HG03460 (cell line): ENCODE data around the gene GATAD1.
"Not testable (repeated sequence)": the region's sequence is repeated elsewhere in the genome, so short reads cannot be mapped to it uniquely, and the experiment has no call there.

Source experiments
- ATAC-seq: cut with Tn5 transposase; IDR thresholded peaks from one replicate; pipeline ENCODE4 v1.9.1; 2021; ENCODE audit not compliant: unreplicated experiment

The GATAD1 gene, protein sequence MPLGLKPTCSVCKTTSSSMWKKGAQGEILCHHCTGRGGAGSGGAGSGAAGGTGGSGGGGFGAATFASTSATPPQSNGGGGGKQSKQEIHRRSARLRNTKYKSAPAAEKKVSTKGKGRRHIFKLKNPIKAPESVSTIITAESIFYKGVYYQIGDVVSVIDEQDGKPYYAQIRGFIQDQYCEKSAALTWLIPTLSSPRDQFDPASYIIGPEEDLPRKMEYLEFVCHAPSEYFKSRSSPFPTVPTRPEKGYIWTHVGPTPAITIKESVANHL

DNA sequence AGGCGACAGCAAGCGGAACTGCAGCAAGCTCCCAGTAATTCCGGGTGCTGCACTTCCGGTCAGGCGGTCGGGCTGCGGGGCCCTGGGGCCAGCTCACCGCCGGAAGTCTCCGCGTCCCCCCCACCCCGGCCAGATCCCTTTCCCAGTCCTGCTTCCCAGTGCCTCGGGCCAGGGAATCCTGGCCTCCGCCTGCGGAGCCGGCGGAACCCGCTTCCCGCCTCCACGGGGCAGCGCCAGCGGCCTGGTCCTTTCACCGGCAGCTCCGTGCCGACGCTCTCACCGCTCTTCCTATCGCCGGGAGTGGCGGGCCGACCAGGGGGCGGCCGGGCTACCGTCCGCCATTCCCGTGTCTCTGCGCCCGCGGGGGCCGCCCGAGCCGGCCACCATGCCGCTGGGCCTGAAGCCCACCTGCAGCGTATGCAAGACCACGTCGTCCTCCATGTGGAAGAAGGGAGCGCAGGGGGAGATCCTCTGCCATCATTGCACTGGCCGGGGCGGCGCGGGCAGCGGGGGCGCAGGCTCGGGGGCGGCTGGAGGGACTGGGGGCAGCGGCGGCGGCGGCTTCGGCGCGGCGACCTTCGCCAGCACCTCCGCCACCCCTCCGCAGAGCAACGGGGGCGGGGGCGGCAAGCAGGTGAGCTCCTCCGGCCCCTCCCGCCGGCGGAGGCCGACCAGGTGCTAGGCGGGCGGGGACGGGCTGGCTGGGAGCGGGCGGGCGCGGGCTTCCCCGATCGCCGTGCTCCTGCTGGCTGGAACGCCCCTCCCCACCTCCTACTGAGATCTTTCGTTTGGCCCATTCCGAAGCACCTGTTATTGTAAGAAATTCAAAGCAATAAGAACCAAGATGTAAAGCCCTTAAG, at the start of gene GATAD1:
GATAD1 (plus strand) TSS at position 138 of the 860 bp plus-strand sequence; CDS start at position 386, 248 bp downstream.
- peak; percentile 86 for ATAC-seq

DNA sequence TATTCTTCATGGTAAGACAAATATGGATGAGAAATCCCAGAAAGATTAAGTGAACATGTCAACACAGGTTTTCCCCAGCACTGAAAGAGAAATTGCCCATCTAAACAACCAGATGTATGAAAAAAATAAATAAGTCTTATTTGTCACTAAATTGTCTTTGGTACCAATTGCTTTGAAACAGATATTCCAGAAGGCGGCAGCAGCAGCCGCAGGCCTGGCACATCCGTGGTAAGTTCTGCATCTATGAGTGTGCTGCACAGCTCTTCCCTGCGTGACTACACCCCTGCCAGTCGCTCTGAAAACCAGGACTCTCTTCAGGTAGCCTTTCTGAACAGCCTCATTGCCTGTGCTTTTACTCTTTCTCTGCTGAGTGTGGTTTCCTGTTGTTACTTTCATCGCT, 49.7 kb upstream of the GATAD1 start:
- no peak for ATAC-seq

DNA sequence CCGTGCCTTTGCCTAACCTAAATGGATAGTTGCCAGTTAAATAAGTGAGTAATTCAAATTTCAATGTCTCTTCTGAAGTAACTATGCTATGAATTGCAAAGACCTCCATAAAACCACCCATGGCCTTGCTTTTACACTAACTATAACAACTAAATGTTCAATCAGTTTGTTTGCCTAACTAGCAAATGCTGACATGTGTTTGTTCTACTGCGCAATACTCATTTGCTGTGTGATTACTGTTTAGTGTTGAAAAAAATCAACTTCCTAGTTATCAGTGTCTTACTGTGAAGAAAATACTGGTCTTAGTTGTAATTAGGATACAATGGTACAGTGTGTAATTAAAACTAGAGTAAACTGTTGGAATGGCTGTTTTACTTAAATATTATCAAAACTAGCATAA, 47.3 kb upstream of the GATAD1 start:
- ATAC-seq, result no peak

DNA sequence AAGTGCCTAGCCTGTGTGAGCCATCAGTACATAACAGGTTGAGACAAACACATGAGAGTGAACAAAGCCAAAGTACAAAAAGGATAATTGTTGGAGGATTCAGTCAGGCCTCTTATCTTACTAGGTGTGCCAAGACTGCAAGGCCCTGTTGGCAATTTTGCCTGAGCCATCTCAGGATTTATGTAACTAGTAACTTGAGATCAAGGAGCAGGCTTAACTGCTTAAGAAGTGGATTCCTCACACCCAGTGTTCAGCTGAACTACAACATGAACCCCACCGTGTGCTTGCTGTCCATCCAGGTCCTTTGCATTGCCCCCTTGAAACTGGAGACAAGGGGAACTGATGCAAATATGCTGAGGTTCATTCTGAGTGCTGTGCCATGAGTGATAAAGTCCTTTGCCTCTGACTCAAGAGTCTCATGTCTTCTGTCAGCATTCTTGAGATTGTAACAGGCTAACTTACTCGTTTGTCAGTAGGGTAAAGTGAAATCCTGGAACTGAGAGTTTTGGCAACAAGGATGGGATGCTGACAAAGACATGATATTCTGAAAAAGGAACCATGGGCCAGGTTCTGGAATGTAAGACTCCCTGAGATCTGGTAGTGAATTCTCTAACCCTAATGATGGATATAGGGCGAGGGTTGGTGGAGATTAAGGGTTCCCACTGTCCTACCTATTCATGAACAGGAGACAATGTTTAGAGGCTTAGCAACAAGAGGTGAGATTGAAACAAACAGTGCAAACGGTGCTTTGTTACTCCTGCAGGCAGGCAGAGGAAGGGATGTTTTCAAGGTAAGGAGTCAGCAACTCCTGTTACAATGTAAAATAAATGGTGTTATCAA, 44.1 kb upstream of the GATAD1 start:
- no peak for ATAC-seq

DNA sequence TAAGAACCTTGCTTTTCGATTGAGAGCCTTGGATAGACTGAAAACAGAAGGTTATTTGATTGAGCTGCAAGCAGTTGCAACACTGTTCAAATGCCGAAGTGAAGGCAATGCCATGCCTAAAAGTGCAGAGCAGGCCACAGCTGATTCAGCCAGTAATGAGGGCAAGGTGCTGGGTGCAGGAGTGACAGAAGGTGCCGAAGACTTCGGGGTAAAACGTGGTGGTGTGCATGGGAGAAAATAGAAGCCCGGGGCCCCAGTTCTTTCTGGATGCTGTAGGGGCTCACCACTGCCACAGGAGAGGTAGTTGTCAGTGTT, 43.6 kb upstream of the GATAD1 start:
- no peak for ATAC-seq

DNA sequence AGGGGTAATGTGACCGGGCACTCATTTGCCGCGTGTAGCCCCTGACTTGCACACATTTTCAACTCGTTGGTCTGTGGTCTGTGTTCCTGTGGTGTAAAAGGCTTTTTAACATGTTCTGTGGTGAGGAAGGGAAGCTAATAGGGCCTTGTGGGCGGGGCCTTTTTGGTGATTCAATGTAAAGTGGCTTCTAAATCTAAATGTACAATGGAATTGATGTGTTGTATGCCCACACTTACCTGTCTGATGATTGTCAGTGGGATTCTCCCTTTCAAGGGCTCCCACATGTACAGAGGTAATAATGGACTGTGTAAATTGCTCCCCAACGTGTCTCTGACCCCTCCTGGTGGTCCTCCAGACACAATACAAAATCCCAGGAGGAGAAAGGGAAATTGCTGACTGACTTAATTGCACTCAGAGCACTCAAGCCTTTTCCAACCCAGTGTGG, 43.1 kb upstream of the GATAD1 start:
- no peak for ATAC-seq

DNA sequence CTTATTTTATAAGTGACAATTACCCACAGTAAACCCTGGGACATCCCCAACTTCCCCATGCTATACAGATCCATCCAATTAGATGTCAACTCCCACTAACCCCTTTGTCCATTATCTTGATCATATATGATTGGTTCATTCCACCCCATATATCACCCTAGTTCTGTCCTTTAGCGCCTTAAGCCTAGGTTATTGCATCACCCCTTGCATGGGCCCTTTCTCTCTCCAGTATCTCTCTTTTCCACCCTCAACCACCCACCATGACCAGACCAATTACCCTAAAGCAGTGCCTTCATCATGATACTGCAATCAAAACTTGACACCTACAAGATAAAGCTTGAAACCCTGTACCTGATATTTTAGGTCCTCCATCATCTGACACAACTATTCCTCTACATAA, 37.9 kb upstream of the GATAD1 start:
- ATAC-seq, result no peak

DNA sequence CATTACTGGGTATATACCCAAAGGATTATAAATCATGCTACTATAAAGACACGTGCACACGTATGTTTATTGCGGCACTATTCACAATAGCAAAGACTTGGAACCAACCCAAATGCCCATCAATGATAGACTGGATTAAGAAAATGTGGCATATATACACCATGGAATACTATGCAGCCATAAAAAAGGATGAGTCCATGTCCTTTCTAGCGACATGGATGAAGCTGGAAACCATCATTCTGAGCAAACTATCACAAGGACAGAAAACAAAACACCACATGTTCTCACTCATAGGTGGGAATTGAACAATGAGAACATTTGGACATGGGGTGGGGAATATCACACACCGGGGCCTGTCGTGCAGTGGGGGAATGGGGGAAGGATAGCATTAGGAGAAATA, 37.1 kb upstream of the GATAD1 start:
- ATAC-seq, result not testable (repeated sequence)

DNA sequence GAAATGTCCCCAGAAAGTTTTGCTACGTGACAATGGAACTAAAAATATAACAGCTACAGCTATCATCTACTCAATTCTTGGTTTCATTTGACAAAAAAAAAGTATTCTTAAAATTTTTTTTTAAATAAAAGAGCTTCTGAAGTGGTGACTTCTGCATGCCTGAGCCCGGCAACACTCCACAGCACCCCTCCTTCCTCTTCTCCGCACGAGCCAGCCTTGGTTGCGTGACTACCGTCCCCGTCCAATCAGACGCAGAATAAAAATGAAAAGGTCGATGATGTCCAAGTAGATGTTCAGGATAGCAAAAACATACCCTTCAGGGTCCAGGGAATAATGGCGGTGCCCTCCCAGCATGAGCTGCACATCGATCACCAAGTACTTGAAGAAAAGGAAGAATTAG, 34.5 kb upstream of the GATAD1 start:
- no peak for ATAC-seq

DNA sequence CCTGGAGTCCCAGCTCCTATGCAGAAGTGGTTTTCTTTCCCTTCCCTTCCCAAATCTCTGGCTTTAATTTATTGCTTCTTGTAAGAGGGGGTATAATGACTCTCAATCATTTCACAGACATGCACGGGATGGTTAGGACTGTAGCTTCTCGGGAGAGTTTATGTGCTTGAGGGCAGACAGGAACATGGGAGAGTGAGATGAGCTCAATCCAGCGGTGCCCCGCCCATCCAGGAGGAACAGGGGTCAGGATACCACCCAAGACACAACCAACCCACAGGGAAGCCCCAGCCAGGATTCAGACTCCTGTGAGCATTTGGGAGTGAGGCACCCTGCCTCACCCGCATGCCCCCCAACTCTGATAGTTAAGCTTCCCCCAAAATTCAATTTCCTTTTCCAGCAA, 33.7 kb upstream of the GATAD1 start:
- ATAC-seq, result no peak

DNA sequence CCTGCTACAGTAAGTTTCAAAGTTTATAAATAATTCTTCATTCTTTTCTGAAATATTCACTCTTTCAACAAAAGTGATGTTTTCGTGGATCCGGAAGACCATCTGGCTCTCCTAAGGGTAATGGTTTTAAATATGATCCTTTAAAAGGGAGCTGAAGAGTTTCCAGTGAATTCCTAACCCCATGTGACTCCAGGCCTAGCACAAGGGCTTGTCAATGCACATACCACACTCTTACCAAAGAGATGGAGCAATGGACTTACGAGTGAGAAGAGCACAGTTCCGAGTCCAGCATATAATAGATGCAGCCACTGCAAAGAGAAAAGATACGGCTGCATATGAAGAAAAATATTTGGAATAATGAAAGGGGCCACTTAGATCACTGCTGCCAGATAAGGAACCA, 32.1 kb upstream of the GATAD1 start:
- ATAC-seq, result no peak

DNA sequence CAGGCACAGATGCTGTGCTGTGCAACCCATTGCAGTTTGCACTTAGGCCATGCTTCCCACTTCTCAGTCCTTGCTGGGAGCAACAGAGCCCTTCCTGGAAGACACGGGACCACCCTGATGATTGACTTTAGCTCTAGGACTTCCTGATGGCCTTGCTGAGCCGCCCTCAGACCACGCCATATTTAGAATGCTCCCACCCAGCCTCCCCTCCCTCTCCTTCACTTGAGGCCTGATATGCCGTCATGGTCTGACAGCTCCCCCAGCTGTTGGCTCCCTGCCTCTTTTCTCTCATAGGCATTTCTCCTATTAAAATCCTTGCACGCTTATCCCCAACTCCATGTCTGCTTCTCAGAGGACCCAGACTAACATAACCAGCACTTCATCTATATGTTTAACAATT, 29.4 kb upstream of the GATAD1 start:
- ATAC-seq, result no peak

DNA sequence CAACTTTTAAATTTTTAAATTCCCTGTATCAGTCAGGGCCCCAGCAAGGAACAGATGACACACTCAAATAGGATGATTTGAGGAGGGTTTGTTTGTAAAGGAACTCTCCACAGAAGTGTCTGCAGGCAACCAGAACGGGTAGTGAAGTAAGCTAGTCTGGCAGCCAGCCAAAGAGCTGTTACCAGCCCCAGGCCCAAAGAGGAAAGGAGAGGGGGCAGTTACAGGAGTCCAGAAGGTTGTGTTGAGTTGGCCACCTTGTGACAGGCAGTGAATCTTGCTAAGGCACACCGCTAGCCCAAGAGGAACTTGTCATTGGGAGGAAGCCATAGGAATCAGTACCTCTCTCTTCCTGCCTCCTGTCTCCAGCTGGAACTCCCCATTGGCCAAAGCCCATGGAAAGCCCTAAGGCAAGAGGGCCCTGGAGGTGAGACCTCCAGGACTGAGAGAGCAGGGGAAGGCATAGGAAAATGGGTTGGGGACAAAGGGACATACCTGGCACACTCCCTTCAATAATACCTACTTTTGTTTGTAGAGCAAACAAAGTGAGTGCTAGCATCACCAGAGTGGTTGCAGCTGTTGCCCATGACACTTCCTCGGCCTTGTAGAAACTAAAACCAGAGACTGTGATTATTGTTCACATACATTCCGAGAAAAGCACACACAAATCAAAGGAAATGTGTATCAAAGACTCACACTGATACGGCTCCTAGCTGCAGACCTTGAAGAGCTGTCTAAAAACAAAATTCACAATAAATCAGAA, 25.4 kb upstream of the GATAD1 start:
- ATAC-seq, result no peak

DNA sequence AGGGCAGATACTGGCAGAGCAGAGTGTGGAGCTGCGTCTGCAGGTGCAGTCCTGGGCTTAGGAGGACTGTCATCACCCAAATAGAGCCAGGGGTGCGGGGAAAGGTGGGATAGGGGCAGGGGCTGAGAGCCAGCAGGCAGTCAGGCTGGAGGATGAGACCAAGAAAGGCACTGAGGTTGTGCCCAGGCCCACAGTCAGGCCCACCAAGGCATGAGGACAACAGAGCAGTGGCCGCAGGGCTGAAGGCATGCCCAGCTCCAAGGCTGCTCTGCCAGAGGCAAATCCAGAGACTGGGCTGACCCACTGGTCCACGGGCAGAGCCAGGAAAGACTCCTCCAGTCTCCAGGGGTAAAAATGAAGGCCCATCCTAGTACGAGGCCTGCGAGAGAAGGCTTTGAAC, 24.4 kb upstream of the GATAD1 start:
- no peak for ATAC-seq

DNA sequence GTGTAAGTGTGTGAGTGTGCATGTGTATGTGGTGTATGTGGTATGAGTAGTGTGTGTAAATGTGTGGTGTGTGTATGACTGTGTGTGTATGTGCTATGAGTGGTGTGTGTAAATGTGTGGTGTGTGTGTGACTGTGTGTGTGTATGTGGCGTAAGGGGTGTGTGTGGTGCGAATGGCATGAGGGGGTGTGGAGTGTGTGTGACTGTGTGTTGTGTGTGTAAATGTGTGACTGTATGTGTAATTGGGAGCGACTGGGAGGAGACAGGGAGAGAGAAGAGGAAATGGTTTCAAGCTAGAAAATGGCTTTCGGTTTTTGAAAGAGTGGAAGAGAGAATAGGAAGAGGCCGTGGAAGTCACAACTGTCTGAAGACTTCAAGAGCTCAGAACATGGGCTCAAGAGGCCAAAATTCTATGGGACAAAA, 23.6 kb upstream of the GATAD1 start:
- ATAC-seq, result no peak

DNA sequence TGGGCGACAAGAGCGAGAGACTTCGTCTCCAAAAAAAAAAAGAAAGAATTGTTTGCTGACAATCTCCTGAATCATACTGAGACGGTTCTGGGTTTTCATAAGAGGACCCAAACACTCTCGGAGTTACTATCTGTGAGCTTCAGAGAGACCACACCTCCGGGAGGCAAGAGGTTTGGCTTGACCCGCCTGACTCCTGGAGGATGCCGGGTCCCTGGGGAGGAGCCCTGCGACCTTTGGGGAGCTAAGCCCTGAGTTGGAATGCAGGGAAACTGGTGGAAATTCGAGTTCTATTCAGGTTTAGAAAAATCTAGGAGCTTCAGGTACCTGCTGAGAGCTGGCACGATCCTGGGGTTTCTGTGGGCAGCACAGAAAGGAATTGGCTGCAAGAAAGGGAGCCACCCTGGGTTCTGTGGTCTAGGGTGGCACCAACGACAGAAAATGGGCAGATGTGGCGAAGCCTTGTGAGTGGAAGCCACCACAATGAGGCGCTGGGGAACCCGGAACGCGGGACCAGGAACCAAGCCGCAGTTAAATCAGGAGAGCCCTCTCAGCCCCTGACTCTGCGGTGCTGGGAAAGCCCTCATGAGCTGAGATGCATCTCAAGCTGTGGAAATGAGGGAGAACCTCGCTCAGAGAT, 21.9 kb upstream of the GATAD1 start:
- ATAC-seq, result no peak

DNA sequence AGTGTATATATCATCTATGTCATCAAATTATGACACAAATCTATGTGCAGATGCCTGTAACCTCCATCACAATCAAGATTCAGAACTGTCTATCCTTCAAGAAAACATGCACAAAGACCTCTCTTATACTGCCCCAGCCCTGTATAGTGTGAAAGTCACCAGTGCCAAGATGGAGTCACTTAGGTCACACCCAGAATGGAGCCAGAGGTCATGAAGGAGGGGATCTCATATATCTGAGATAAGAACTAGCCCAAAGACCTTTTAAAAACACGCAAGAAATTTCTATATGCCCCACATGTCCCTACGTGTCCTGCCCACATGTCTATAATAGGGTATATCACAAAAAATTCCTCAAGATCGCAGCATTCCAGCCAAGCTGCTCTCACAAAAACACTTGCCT, 20.1 kb upstream of the GATAD1 start:
- ATAC-seq, result no peak

DNA sequence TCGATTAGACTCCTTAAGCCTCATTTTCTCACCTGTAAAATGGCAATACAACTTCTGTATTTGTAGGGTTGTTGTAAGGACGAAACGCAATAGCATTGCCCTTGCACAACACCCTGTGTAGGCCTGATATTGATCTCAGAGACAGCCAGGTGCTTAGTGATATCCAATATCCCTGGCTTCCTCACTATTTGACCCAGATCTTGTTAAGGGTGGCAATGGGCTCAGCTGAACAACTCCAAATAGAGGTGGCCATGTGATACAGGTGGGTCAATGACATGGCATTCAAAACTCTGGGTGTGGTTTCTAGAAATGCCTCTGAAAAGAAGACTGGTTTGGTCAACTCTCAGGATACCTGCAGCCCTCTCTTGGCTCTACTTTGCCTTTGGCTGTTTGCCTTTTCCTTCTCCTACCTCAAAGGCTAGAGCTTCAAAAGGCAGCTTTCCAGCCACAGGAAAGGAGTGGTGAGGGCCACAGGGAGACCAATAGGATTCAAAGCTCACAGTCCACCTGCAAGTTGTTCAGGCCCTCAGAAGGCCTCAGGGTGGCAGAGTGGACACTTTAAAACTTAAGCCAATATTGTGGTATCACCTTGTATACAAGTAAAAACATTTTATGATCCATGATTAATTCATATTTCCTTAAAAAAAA, 14.9 kb upstream of the GATAD1 start:
- no peak for ATAC-seq

DNA sequence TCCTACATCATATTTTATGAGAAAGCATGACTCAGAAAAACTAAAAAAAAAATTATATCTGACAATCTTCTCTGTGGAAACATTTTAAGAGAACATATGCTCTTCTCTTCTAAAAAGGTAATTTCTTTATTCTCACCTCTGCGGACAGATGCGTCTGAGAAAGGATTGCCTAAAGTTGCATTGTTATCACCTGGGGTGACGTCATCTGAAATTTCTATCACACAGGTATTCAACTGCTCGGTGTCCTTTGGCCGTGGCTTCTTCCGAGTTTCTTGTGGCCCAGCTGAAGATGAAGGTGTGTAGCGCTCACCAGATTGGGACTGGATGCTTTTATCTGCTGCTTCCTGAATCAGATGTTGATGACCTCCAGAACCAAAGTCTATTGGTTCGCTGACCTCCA, 14.3 kb upstream of the GATAD1 start:
- ATAC-seq, result no peak

DNA sequence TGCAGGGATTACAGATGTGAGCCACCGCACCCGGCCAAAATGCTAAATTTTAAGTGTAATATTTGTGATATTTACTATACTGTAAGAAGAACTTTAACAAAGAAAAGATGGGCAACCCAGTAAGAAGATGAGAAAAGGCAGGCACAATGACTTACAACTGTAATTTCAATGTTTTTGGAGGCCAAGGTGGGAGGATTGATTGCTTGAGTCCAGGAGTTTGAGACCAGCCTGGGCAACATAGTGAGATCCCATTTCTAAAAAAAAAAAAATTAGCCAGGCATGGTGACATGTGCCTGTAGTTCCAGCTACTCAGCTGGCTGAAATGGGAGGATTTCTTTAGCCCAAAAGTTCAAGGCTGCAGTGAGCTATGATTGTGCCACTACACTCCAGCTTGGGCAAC, 11.7 kb upstream of the GATAD1 start:
- ATAC-seq, result no peak
